Measurements from ENCODE around the gene LRRC36. TPM values are rescaled to one million over a fixed set of nuclear protein-coding genes. Genes with fewer than 3 reads are reported as not detected.
A peak's percentile ranks its signal among the peaks of the same experiment; 100 is the strongest.

Gene LRRC36
- total RNA-seq, 4 donors from 2014 or later: not detected

- DNase-seq (no peak), ATAC-seq (no peak)
- no peaks in the 10 kb centered on the region for H3K9me3 ChIP-seq
- no peaks in the 10 kb centered on the region for H3K36me3 ChIP-seq
- peaks cover 25 to 28% of the 10 kb centered on the region in 2 donors for H3K4me1 ChIP-seq
- peak overlapping the region in 1 of 4 donors; percentile 21 for H3K27ac ChIP-seq
- no peak overlapping the region for H3K4me3 ChIP-seq
- in situ Hi-C loops (cut with MboI; ENCODE audit: low sequenced_read_pairs in 4 of 4): no loop called here
- H3K27me3 ChIP-seq: no peaks in the 10 kb centered on the region
- TF ChIP-seq POLR2A (IDR thresholded peaks at IDR 0.05) (no peak), CTCF (IDR thresholded peaks at IDR 0.05 in 4 of 5, conservative IDR thresholded peaks at IDR 0.05 in 1 of 5) (no peak)
- intact Hi-C loops (cut with DNase I; ENCODE audit: low total_unique reads): no loop called here
Observed at GRCh38 chr16:67383284-67383683, 56.7 kb downstream of the LRRC36 start.

- H3K4me1 ChIP-seq: peaks cover 21 to 25% of the 10 kb centered on the region in 2 donors
- H3K4me3 ChIP-seq: no peak overlapping the region
- DNase-seq (no peak), ATAC-seq (no peak)
- intact Hi-C loops (cut with DNase I; ENCODE audit: low total_unique reads): no loop called here
- no peaks in the 10 kb centered on the region for H3K36me3 ChIP-seq
- no peaks in the 10 kb centered on the region for H3K27me3 ChIP-seq
- no peaks in the 10 kb centered on the region for H3K9me3 ChIP-seq
- TF ChIP-seq POLR2A (IDR thresholded peaks at IDR 0.05) (no peak), CTCF (IDR thresholded peaks at IDR 0.05 in 4 of 5, conservative IDR thresholded peaks at IDR 0.05 in 1 of 5) (no peak)
- H3K27ac ChIP-seq: peak overlapping the region in 1 of 4 donors; percentile 31
- in situ Hi-C loops (cut with MboI; ENCODE audit: low sequenced_read_pairs in 4 of 4): no loop called here
Observed at GRCh38 chr16:67384778-67385510, 58.3 kb downstream of the LRRC36 start.

GRCh38 chr16:67386861-67387455, 60.3 kb downstream of the LRRC36 start:
- H3K4me3 ChIP-seq: no peak overlapping the region
- H3K4me1 ChIP-seq: peaks cover 31 to 36% of the 10 kb centered on the region in 2 donors
- H3K27me3 ChIP-seq: no peaks in the 10 kb centered on the region
- DNase-seq (no peak), ATAC-seq (no peak)
- no peaks in the 10 kb centered on the region for H3K9me3 ChIP-seq
- no peaks in the 10 kb centered on the region for H3K36me3 ChIP-seq
- no peak for TF ChIP-seq POLR2A (IDR thresholded peaks at IDR 0.05)
- no peak for TF ChIP-seq CTCF (IDR thresholded peaks at IDR 0.05 in 4 of 5, conservative IDR thresholded peaks at IDR 0.05 in 1 of 5)
- H3K27ac ChIP-seq: no peak overlapping the region
- intact Hi-C loops (cut with DNase I; ENCODE audit: low total_unique reads) (no loop called here), in situ Hi-C loops (cut with MboI; ENCODE audit: low sequenced_read_pairs in 4 of 4) (no loop called here)

- Histone ChIP-seq H3K4me1 (peaks cover 37 to 41% of the 10 kb centered on the region in 2 donors), H3K27me3 (no peaks in the 10 kb centered on the region), H3K9me3 (no peaks in the 10 kb centered on the region), H3K4me3 (no peak overlapping the region), H3K27ac (no peak overlapping the region), H3K36me3 (no peaks in the 10 kb centered on the region)
- in situ Hi-C loops (cut with MboI; ENCODE audit: low sequenced_read_pairs in 4 of 4): no loop called here
- intact Hi-C loops (cut with DNase I; ENCODE audit: low total_unique reads): no loop called here
- DNase-seq (no peak), ATAC-seq (no peak)
- no peak for TF ChIP-seq POLR2A (IDR thresholded peaks at IDR 0.05)
- no peak for TF ChIP-seq CTCF (IDR thresholded peaks at IDR 0.05 in 4 of 5, conservative IDR thresholded peaks at IDR 0.05 in 1 of 5)
Observed at GRCh38 chr16:67387479-67388079, 61.0 kb downstream of the LRRC36 start.
